Measurements from ENCODE around the gene CNOT6. TPM values are rescaled to one million over a fixed set of nuclear protein-coding genes. Genes with fewer than 3 reads are reported as not detected.
A peak's percentile ranks its signal among the peaks of the same experiment; 100 is the strongest.
"Not testable (repeated sequence)": the region's sequence is repeated elsewhere in the genome, so short reads cannot be mapped to it uniquely, and the experiment has no call there.

CNOT6 gene
- total RNA-seq, 1 donor from 2014 or later = 38.5 TPM

DNA sequence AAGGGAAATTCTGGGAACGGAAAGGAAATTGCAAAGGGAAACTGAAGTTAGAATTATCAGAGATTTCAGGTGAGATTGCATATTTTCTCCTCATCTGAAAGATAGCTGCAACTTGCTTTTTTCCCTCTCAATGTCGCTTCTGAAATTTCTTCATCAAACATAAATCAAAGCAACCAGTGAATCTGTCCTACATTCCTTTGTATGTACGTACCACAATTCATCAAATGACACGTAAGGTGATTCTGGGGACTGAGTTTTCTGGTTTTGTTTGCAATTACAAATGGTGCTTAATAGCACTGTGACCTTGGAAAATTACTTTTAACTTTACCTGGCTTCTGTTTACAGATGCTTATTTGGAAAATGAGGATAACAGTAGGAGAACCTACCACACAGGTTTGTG is 21.9 kb upstream of the CNOT6 start:
- H3K4me3 Mint-ChIP-seq = no peak overlapping the region
- H3K9ac ChIP-seq = no peak overlapping the region
- H4K20me1 ChIP-seq (ENCODE audit: low read depth) = no peaks in the 10 kb centered on the region
- H3K4me2 ChIP-seq = no peak overlapping the region
- no peaks in the 10 kb centered on the region for H3K36me3 ChIP-seq
- no peak overlapping the region for H2AFZ ChIP-seq (replicated peaks)
- H3K4me1 Mint-ChIP-seq = peaks cover 4% of the 10 kb centered on the region
- no peak overlapping the region for H3K4me3 ChIP-seq
- H3K36me3 Mint-ChIP-seq = no peaks in the 10 kb centered on the region
- H3K27me3 Mint-ChIP-seq (ENCODE audit: insufficient read depth, low read depth) = peaks cover 3% of the 10 kb centered on the region
- TF ChIP-seq EZH2phosphoT487 (IDR thresholded peaks at IDR 0.05) (no peak), EZH2 (IDR thresholded peaks at IDR 0.05) (no peak)
- TF ChIP-seq, protein P1, sequence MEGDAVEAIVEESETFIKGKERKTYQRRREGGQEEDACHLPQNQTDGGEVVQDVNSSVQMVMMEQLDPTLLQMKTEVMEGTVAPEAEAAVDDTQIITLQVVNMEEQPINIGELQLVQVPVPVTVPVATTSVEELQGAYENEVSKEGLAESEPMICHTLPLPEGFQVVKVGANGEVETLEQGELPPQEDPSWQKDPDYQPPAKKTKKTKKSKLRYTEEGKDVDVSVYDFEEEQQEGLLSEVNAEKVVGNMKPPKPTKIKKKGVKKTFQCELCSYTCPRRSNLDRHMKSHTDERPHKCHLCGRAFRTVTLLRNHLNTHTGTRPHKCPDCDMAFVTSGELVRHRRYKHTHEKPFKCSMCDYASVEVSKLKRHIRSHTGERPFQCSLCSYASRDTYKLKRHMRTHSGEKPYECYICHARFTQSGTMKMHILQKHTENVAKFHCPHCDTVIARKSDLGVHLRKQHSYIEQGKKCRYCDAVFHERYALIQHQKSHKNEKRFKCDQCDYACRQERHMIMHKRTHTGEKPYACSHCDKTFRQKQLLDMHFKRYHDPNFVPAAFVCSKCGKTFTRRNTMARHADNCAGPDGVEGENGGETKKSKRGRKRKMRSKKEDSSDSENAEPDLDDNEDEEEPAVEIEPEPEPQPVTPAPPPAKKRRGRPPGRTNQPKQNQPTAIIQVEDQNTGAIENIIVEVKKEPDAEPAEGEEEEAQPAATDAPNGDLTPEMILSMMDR (IDR thresholded peaks at IDR 0.05) = no peak
- no peak for DNase-seq (ENCODE audit: low spot score)
- peaks cover 4% of the 10 kb centered on the region for H3K27me3 ChIP-seq
- no peaks in the 10 kb centered on the region for H3K9me3 Mint-ChIP-seq
- H3K27ac ChIP-seq = no peak overlapping the region
- H3K79me2 ChIP-seq (ENCODE audit: low read depth) = no peaks in the 10 kb centered on the region
- H3F3A ChIP-seq (ENCODE audit: low read depth) = no peaks in the 10 kb centered on the region
- no peaks in the 10 kb centered on the region for H3K4me1 ChIP-seq
- H3K27ac Mint-ChIP-seq = no peak overlapping the region
- no peaks in the 10 kb centered on the region for H3K9me3 ChIP-seq (ENCODE audit: low read depth)

DNA sequence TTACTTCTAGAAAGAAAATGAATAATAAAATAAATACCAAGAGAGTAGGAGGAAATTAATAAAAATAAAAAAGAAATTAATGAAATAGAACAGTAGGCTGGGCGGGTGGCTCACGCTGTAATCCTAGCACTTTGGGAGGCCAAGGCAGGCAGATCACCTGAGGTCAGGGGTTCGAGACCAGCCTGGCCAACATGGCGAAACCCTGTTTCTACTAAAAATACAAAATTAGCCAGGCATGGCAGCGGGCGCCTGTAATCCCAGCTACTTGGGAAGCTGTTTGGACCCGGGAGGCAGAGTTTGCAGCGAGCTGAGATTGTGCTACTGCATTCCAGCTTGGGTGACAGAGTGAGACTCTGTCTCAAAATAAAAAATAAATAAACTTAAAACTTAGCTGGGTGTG is 20.8 kb upstream of the CNOT6 start:
- H3K36me3 ChIP-seq; H3K27me3 ChIP-seq; H3K4me3 ChIP-seq; H3K9me3 ChIP-seq (ENCODE audit: low read depth); H3K27ac ChIP-seq; H3K4me1 Mint-ChIP-seq; H2AFZ ChIP-seq (replicated peaks); H3K36me3 Mint-ChIP-seq; H3K27me3 Mint-ChIP-seq (ENCODE audit: insufficient read depth, low read depth); H3K27ac Mint-ChIP-seq; H3K4me3 Mint-ChIP-seq; H3K79me2 ChIP-seq (ENCODE audit: low read depth); DNase-seq (ENCODE audit: low spot score); H3K4me2 ChIP-seq; H3K4me1 ChIP-seq; H3K9me3 Mint-ChIP-seq; H3K9ac ChIP-seq; H3F3A ChIP-seq (ENCODE audit: low read depth); H4K20me1 ChIP-seq (ENCODE audit: low read depth): not testable (repeated sequence)

DNA sequence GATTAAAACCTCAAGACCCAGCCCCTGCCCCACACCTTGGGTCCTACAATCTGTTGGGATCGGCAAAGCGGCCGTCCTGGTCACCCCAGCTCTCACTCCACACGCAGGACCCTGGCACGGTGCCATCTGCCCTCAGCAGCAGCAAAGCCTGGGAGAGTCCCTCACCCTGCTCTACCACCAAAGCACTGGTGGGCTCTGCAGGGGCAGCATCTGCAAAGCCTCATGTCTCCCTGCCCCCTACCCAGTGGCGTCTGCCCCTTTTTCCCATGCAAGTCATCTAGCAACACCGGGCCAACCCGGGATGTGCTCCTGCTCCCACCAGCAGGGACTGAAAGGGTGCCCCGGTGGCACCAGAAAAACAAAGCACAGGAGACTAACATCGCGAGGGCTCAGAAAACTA is 19.6 kb upstream of the CNOT6 start:
- H3K36me3 ChIP-seq = no peaks in the 10 kb centered on the region
- no peaks in the 10 kb centered on the region for H3K79me2 ChIP-seq (ENCODE audit: low read depth)
- H4K20me1 ChIP-seq (ENCODE audit: low read depth) = no peaks in the 10 kb centered on the region
- peaks cover 4% of the 10 kb centered on the region for H3K4me1 Mint-ChIP-seq
- no peak overlapping the region for H3K4me3 Mint-ChIP-seq
- H3K9me3 Mint-ChIP-seq = no peaks in the 10 kb centered on the region
- H3K27ac Mint-ChIP-seq = no peak overlapping the region
- H3K4me2 ChIP-seq = no peak overlapping the region
- no peak overlapping the region for H3K9ac ChIP-seq
- H3K9me3 ChIP-seq (ENCODE audit: low read depth) = no peaks in the 10 kb centered on the region
- no peaks in the 10 kb centered on the region for H3K36me3 Mint-ChIP-seq
- DNase-seq (ENCODE audit: low spot score) = no peak
- H3K4me3 ChIP-seq = no peak overlapping the region
- peak overlapping the region; percentile 26 for H2AFZ ChIP-seq (replicated peaks)
- TF ChIP-seq EZH2phosphoT487 (IDR thresholded peaks at IDR 0.05) = no peak
- no peak for TF ChIP-seq EZH2 (IDR thresholded peaks at IDR 0.05)
- TF ChIP-seq, protein P1 (IDR thresholded peaks at IDR 0.05) = no peak
- peaks cover 4% of the 10 kb centered on the region for H3K27me3 ChIP-seq
- H3K27ac ChIP-seq = no peak overlapping the region
- no peaks in the 10 kb centered on the region for H3K4me1 ChIP-seq
- no peaks in the 10 kb centered on the region for H3F3A ChIP-seq (ENCODE audit: low read depth)
- peaks cover 2% of the 10 kb centered on the region for H3K27me3 Mint-ChIP-seq (ENCODE audit: insufficient read depth, low read depth)

DNA sequence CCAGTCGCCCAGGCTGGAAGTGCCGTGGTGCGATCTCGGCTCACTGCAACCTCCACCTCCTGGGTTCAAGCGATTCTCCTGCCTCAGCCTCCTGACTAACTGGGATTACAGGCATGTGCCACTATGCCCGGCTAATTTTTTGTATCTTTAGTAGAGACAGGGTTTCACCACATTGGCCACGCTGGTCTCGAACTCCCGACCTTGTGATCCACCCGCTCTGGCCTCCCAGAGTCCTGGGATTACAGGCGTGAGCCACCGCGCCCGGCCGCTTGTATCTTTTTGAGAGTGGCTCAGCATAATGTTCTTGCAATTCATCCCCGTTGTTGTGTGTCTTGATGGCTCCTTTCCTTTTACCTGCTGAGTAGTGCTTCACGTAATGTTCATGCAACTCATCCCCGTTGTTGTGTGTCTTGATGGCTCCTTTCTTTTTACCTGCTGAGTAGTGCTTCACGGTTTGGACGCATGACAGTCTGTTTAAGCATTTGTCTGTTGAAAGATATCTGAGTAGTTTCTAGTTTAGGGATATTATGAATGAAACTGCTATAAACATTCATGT is 18.1 kb upstream of the CNOT6 start:
- not testable (repeated sequence) for H3K9me3 Mint-ChIP-seq; H4K20me1 ChIP-seq (ENCODE audit: low read depth); H3K4me3 ChIP-seq; H3K36me3 Mint-ChIP-seq; H3K36me3 ChIP-seq; H3K27ac Mint-ChIP-seq; H3K27me3 Mint-ChIP-seq (ENCODE audit: insufficient read depth, low read depth); H3K27ac ChIP-seq; H3K9ac ChIP-seq; H3K4me3 Mint-ChIP-seq; H3K79me2 ChIP-seq (ENCODE audit: low read depth); DNase-seq (ENCODE audit: low spot score); H2AFZ ChIP-seq (replicated peaks); H3K9me3 ChIP-seq (ENCODE audit: low read depth); H3K4me1 ChIP-seq; H3K27me3 ChIP-seq; H3F3A ChIP-seq (ENCODE audit: low read depth); H3K4me2 ChIP-seq; H3K4me1 Mint-ChIP-seq
